H1 (cell line): Measurements from ENCODE around the gene FLT1. TPM values are rescaled to one million over a fixed set of nuclear protein-coding genes. Genes with fewer than 3 reads are reported as not detected.

Source experiments
- EGR1 ChIP-seq: IDR thresholded peaks from 2 replicates; pipeline ENCODE4 v1.6.1; 2011; ENCODE audit warnings: low read depth, low read length, borderline replicate concordance
- SIN3A ChIP-seq, 2 experiments: IDR thresholded peaks in 1 of 2; conservative IDR thresholded peaks in 1 of 2; 2 replicates each; pipeline ENCODE4 v1.6.1; 2011 to 2012; ENCODE audit warnings: low read length in 2 of 2, improper control_type of control experiment in 1 of 2, low read depth in 1 of 2, mild to moderate bottlenecking in 1 of 2
- polyA plus RNA-seq, 7 experiments: library from polyadenylated mRNA; depleted of rRNA in 3 of 7; stranded (reverse) in 5 of 7; unstranded in 2 of 7; fragments of >200 nt in 5 of 7; fragments of 200-250 nt in 2 of 7; gene quantifications; 1 replicate in 5 of 7; 2 replicates in 1 of 7; 4 replicates in 1 of 7; pipeline versions ENCODE4 v1.2.1 to v1.2.3, GENCODE V29; 2011 to 2013; ENCODE audit warnings: missing spikeins in 2 of 7, mixed read lengths in 2 of 7
- total RNA-seq: library from RNA; stranded (reverse); fragmentation: NEBNext Ultra II Directional; extraction: Animal tissue kit (Norgen Biotek cat#: 25700); gene quantifications from 2 replicates; pipeline ENCODE4 v1.2.1, GENCODE V29; 2021
- TF ChIP-seq, protein P1 (sequence below): IDR thresholded peaks from 2 replicates; pipeline ENCODE4 v1.6.1; 2012; ENCODE audit warnings: low read length, inconsistent platforms

Gene FLT1
- total and polyA plus RNA-seq, 2 of the 8 experiments (the other 6 are each of a cell fraction or from before 2014, with no cell fraction given): 19.7 to 90.2 TPM

DNA sequence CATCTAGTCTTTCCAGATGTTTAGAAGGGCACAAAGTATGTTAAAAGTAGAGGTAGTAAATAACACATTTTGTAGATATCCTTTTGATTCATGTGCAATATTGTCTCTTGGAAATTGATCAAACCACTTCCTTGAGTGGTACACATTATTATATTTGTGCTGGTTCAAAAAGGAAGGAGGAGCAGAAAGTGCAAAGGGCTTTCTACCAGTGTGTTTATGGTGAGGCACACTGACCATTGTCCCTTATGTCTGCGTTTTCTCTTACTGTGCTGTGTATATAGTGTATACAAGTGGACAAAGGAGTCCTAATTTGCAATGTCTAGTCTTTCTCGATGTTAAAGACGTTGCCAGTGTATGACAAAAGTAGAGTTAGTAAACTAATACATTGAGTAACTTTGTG is 41.4 kb upstream of the FLT1 start (continued):
- TF ChIP-seq, protein P1, sequence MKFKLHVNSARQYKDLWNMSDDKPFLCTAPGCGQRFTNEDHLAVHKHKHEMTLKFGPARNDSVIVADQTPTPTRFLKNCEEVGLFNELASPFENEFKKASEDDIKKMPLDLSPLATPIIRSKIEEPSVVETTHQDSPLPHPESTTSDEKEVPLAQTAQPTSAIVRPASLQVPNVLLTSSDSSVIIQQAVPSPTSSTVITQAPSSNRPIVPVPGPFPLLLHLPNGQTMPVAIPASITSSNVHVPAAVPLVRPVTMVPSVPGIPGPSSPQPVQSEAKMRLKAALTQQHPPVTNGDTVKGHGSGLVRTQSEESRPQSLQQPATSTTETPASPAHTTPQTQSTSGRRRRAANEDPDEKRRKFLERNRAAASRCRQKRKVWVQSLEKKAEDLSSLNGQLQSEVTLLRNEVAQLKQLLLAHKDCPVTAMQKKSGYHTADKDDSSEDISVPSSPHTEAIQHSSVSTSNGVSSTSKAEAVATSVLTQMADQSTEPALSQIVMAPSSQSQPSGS: no peak
- TF ChIP-seq EGR1 (no peak), SIN3A (conservative IDR thresholded peaks at IDR 0.05 in 1 of 2, IDR thresholded peaks at IDR 0.05 in 1 of 2; ENCODE audit: low read depth in 1 of 2, low read length in 2 of 2) (no peak)
